ENCODE results near the gene TSHZ1. TPM values are rescaled to one million over a fixed set of nuclear protein-coding genes. Genes with fewer than 3 reads are reported as not detected.

Gene TSHZ1
- total RNA-seq, 2 donors from 2014 or later: 9.6 to 12.3 TPM

DNA sequence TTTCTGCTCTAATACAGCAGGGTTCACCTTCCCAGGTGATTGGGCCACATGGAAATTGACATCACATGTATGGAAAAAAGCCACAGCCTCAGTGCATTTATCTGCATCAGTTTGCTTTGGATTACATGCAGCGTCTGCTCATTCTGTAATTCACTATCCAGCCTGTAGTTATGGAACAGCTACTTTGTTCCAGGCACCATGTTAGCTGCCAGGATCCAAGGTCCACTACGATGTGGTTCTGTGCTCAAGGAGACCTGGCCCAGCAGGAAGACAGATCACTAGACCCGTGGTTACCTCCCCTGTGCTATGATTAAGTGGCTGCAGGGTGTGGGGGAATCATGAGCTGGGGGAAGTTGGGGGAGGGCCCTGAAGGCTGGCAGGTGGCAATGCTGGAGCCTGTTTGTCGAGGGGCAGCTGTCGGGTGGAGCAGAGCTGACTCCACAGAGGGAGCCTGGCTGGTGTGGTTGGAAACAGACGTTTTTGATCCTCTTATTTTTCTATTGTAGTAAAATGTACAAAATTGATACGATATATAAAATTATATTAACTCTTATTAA, 58.6 kb downstream of the TSHZ1 start:
- no peaks in the 10 kb centered on the region for H3K9me3 Mint-ChIP-seq
- no peak for ATAC-seq (replicated peaks)
- no peak overlapping the region for H3K4me3 Mint-ChIP-seq
- no peak overlapping the region for H3K27ac Mint-ChIP-seq
- peaks cover 11% of the 10 kb centered on the region for H3K4me1 Mint-ChIP-seq
- no peaks in the 10 kb centered on the region for H3K27me3 Mint-ChIP-seq
- H3K36me3 Mint-ChIP-seq (ENCODE audit: low read depth): no peaks in the 10 kb centered on the region

DNA sequence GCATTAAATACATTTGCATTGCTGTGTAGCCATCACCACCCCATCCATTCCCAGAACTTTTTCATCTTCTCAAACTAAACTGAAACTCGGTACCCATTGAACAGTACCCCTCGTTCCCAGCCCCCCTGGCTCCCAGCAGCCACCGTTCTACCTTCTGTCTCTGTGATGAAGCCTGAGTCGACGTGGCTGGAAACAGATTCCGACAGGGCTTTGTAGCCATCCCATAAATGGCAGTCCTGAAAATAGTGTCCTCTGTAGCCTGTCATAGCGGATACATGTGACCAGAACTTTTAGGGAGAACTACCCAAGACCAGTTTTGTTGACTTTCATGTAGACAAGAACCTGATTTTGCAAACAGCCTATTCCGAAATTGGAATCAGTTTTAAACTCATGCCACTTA, 59.1 kb downstream of the TSHZ1 start:
- no peaks in the 10 kb centered on the region for H3K9me3 Mint-ChIP-seq
- no peaks in the 10 kb centered on the region for H3K27me3 Mint-ChIP-seq
- H3K36me3 Mint-ChIP-seq (ENCODE audit: low read depth): no peaks in the 10 kb centered on the region
- H3K4me1 Mint-ChIP-seq: peaks cover 11% of the 10 kb centered on the region
- ATAC-seq (replicated peaks): no peak
- H3K27ac Mint-ChIP-seq: no peak overlapping the region
- no peak overlapping the region for H3K4me3 Mint-ChIP-seq

DNA sequence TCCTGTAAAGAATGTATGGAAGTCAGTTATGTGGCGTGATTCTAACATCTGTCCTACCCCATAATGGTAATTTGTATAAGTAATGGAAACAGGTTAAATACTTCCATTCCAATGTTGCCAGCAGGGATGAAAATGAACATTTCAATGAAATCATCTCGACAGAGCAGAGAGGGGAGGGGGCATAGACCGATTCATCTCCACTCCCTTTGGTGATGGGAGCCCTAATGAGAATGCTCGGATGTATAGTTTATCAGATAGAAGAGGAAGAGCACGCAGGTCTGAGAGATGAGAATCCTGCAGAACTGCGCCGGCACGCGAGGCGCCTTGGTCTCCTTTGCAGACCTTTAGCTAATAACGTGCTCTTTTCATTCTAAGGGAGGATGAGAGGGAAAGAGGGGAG, 61.4 kb downstream of the TSHZ1 start:
- H3K27ac Mint-ChIP-seq: no peak overlapping the region
- no peaks in the 10 kb centered on the region for H3K27me3 Mint-ChIP-seq
- H3K9me3 Mint-ChIP-seq: no peaks in the 10 kb centered on the region
- no peak overlapping the region for H3K4me3 Mint-ChIP-seq
- ATAC-seq (replicated peaks): no peak
- H3K4me1 Mint-ChIP-seq: peaks cover 17% of the 10 kb centered on the region
- no peaks in the 10 kb centered on the region for H3K36me3 Mint-ChIP-seq (ENCODE audit: low read depth)

DNA sequence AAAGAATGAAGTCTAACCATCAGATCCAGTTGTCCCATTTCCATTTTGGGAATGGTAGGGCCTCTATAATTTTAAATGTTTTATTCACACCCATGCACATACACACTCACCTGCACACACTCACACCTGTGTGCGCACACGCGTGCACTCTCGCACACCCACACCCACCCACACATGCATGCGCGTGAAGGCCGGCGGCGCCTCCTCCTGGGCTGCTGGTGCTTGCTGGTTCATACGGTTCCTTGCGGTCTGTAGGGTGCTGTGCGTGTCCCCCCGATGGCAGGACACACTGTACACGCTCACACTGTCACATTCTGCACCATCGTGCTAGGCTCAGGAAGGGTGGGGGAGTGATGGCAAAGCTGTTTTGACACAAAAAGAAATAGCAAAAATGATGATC, 63.2 kb downstream of the TSHZ1 start:
- no peak overlapping the region for H3K4me3 Mint-ChIP-seq
- no peaks in the 10 kb centered on the region for H3K9me3 Mint-ChIP-seq
- H3K4me1 Mint-ChIP-seq: peaks cover 14% of the 10 kb centered on the region
- no peaks in the 10 kb centered on the region for H3K36me3 Mint-ChIP-seq (ENCODE audit: low read depth)
- ATAC-seq (replicated peaks): no peak
- no peak overlapping the region for H3K27ac Mint-ChIP-seq
- no peaks in the 10 kb centered on the region for H3K27me3 Mint-ChIP-seq

DNA sequence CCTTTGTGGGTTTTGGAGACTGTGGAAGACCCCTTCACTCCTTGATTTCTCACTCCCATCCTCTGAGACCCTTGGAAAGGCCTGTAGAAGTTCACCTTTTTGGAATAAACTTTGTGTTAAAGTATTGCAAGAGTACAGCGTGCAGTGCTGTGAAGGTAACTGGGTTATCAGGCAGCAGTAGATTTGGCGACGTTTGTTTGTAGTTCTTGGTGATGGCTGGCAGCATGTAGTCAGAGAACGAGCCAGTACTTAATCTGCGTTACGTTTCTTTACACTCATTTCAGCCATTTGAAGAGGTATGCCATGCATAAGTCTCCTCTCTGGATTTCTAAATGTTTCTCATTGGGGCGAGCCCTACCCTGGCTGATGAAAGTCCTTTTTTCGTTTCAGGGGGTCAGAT, 64.6 kb downstream of the TSHZ1 start:
- peaks cover 14% of the 10 kb centered on the region for H3K4me1 Mint-ChIP-seq
- ATAC-seq (replicated peaks): no peak
- H3K36me3 Mint-ChIP-seq (ENCODE audit: low read depth): no peaks in the 10 kb centered on the region
- H3K9me3 Mint-ChIP-seq: no peaks in the 10 kb centered on the region
- H3K27me3 Mint-ChIP-seq: no peaks in the 10 kb centered on the region
- no peak overlapping the region for H3K27ac Mint-ChIP-seq
- no peak overlapping the region for H3K4me3 Mint-ChIP-seq

DNA sequence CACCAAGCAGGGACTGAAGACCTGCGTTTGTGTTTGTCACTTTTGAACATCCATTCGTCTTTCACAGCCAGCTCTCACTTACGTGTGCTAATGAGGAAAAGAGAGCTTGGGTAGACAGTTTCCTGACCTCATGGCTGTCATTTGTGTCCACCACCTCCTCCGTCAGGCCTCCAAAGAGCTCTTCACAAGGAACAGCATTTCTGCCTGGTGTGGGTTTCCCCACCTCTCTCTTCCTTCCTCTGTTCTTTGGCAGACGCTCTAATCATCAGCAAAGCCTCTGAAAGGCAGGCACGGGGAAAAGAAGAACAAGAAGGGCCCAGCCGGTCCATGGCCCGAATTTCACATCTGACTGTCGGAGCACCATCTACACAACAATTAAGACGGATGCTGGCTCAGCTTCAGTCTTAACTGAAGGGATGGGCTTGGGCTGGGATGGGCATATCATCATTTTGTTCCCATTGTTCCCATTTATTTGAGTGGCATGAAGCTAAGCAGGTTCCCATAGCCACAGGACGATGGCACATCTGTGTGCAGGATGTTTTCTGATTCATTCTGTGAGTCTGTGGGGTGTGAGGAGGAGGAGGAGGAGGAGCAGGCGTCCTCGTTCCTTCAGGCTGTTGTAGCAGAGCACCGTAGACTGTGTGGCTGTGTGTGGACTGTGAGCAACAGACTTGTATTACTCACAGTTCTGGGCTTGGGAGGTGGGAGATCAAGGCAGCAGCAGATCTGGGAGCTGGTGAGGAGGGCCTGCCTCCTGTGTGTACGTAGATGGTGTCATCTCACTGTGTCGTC, 66.4 kb downstream of the TSHZ1 start:
- peak; percentile 84 for ATAC-seq (replicated peaks)
- H3K36me3 Mint-ChIP-seq (ENCODE audit: low read depth): no peaks in the 10 kb centered on the region
- H3K27ac Mint-ChIP-seq: peak overlapping the region; percentile 72
- H3K27me3 Mint-ChIP-seq: no peaks in the 10 kb centered on the region
- H3K4me1 Mint-ChIP-seq: peaks cover 20% of the 10 kb centered on the region
- peak overlapping the region; percentile 45 for H3K4me3 Mint-ChIP-seq
- no peaks in the 10 kb centered on the region for H3K9me3 Mint-ChIP-seq

DNA sequence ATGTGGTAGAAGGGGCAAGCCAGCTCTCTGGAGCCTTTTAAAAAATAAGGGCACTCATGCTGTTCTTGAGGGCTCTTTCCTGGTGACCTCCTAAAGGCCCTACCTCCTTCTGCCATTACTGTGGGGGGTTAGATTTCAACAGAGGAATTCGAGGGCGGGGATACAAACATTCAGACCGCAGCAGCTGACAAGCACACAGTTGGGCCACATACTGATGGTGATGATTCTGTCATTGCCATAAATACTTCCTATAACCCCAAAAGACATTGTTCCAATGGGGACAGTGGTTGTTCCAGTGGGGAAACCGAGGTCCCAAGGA, 67.0 kb downstream of the TSHZ1 start:
- H3K27me3 Mint-ChIP-seq: no peaks in the 10 kb centered on the region
- peaks cover 19% of the 10 kb centered on the region for H3K4me1 Mint-ChIP-seq
- H3K36me3 Mint-ChIP-seq (ENCODE audit: low read depth): no peaks in the 10 kb centered on the region
- no peak overlapping the region for H3K4me3 Mint-ChIP-seq
- no peaks in the 10 kb centered on the region for H3K9me3 Mint-ChIP-seq
- ATAC-seq (replicated peaks): no peak
- peak overlapping the region; percentile 72 for H3K27ac Mint-ChIP-seq

DNA sequence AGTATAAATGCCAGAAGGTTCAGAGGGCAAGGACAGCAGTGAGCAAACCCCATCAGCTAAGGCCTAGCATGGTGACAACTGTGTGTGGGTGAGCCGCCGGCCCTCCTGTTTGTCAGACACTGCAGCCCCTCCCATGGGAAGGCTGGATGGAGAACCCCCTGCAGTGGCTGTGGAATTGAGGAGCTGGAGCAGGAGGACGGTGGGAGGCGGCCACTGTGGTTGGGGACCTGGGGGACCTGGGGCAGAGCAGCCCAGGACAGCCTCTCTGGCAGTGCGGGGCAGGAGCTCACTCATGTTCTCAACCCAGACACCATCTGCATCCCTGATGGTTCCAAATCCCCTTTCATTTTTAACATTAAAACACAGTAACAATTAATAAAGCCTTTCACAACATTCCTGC, 68.8 kb downstream of the TSHZ1 start:
- no peaks in the 10 kb centered on the region for H3K27me3 Mint-ChIP-seq

DNA sequence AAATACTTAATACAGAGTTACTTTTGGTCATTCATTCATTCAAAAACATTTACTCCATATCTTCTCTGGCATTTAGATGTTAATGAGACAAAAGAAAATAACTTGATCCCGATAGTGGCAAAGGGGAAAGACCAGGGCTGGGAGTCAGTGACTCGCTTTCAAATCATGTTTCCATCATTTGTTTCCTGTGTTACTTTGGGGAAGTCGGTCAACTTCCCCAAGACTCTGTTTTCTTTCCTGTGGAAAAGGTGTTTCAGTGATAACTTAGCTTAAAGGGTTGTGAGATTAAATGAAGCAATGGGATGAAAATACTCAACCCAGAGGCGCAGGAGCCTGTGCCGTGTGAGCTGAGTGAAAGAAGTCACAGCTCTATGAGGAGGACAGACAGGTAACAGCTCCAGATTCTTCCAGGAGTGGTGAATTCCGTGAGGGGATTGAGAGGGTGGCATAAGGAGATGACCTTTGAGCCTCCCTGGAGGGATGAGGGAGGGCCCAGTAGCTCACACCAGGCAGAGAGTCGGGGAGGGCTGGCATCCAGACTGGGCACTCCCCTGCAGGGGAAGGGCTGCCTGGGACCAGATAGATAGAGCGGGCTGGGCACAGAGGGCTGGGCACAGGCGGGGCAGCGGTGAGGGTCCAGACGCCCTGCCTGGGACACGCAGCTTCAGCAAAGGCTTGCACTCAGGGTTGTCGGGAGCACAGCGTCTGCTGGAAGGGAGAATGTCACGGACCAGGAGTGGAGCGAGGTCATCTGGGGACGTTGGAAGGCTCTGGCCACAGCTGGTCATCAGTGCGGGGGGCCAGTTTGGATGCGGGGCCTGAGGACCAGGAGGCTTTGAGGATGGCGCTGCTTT, 70.1 kb downstream of the TSHZ1 start:
- Mint-ChIP-seq H3K36me3 (ENCODE audit: low read depth) (peaks cover 7% of the 10 kb centered on the region), H3K9me3 (no peaks in the 10 kb centered on the region), H3K27ac (peak overlapping the region; percentile 20), H3K4me3 (no peak overlapping the region), H3K27me3 (no peaks in the 10 kb centered on the region), H3K4me1 (peaks cover 15% of the 10 kb centered on the region)
- ATAC-seq (replicated peaks): no peak

More for the DNA sequence above, 68.8 kb downstream of the TSHZ1 start:
- no peak overlapping the region for H3K4me3 Mint-ChIP-seq
- no peaks in the 10 kb centered on the region for H3K36me3 Mint-ChIP-seq (ENCODE audit: low read depth)
- H3K4me1 Mint-ChIP-seq: peaks cover 19% of the 10 kb centered on the region
- H3K9me3 Mint-ChIP-seq: no peaks in the 10 kb centered on the region
- H3K27ac Mint-ChIP-seq: no peak overlapping the region
- ATAC-seq (replicated peaks): no peak

DNA sequence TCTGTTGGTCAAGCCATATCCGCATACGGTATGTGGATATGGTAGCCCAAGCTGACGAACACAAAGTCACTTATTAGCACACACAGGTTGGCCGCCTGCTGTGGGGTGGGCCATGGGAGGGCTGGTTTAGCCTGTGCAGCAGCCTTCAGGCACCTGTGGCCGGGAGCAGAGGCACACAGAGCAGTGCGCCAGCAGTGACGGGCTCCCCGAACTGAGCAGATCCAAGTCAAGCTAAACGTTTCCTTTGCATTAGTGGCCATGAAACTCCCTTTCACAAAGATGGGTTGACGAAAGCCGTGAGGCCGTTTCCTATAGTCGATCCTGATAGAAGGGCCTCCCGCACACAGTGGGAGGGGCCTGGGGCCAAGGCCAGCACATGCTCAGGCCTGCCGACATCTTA, 72.1 kb downstream of the TSHZ1 start:
- Mint-ChIP-seq H3K4me1 (peaks cover 10% of the 10 kb centered on the region), H3K27me3 (no peaks in the 10 kb centered on the region), H3K27ac (no peak overlapping the region), H3K4me3 (no peak overlapping the region), H3K36me3 (ENCODE audit: low read depth) (peaks cover 27% of the 10 kb centered on the region), H3K9me3 (no peaks in the 10 kb centered on the region)
- ATAC-seq (replicated peaks): no peak

DNA sequence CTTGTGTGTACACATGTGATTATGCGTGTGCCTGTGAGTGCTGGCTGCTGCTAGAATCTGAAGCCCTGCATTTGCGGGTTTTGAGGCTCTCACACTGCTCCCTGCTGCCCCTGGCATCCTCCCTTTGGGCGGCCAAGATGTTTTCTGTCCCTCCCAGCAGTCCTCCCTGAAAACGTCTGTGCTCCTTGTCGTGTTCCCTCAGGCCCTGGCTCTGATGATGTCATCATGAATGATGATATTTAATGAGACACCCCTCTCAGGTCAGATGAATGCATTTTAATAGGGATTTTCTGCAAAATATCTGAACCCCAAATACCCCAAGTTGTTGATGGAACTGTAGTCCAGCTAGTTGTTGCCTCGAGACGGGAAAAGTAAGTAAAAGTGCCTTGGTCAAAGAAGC, 73.1 kb downstream of the TSHZ1 start:
- ATAC-seq (replicated peaks): no peak
- Mint-ChIP-seq H3K4me1 (peaks cover 10% of the 10 kb centered on the region), H3K4me3 (no peak overlapping the region), H3K27ac (peak overlapping the region; percentile 24), H3K9me3 (no peaks in the 10 kb centered on the region), H3K27me3 (no peaks in the 10 kb centered on the region), H3K36me3 (ENCODE audit: low read depth) (peaks cover 31% of the 10 kb centered on the region)

DNA sequence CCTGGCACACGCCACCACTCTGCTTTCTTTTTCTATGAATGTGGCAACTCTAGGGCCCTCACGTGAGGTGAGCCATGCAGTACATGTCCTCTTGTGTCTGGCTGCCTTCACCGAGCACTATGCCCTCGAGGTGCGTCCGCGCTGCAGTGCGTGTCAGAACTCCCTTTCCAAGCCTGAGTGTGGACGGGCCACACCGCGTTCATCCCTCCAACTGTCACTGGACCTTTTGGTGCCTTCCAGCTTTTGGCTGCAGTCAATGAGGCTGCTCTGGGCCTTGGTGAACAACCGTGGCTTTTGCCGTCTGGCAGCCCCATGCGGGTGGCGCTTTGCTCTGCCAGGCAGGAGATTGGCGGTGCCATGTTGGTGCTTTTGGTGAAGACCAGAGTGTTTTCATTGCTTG, 74.0 kb downstream of the TSHZ1 start:
- peaks cover 10% of the 10 kb centered on the region for H3K4me1 Mint-ChIP-seq
- ATAC-seq (replicated peaks): no peak
- no peak overlapping the region for H3K27ac Mint-ChIP-seq
- no peaks in the 10 kb centered on the region for H3K9me3 Mint-ChIP-seq
- H3K4me3 Mint-ChIP-seq: no peak overlapping the region
- H3K36me3 Mint-ChIP-seq (ENCODE audit: low read depth): peaks cover 38% of the 10 kb centered on the region
- H3K27me3 Mint-ChIP-seq: no peaks in the 10 kb centered on the region

DNA sequence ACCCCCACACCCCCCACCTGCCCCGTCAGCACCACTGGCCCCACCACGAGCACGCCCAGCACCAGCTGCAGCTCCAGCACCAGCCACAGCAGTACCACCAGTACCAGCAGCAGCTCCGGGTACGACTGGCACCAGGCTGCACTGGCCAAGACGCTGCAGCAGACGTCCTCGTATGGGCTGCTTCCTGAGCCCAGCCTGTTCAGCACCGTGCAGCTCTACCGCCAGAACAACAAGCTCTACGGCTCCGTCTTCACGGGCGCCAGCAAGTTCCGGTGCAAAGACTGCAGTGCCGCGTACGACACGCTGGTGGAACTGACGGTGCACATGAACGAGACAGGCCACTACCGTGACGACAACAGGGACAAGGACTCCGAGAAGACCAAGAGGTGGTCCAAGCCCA, 75.3 kb downstream of the TSHZ1 start:
- no peak for ATAC-seq (replicated peaks)
- Mint-ChIP-seq H3K27ac (no peak overlapping the region), H3K27me3 (no peaks in the 10 kb centered on the region), H3K36me3 (ENCODE audit: low read depth) (peaks cover 38% of the 10 kb centered on the region), H3K9me3 (no peaks in the 10 kb centered on the region), H3K4me1 (peaks cover 6% of the 10 kb centered on the region), H3K4me3 (no peak overlapping the region)

DNA sequence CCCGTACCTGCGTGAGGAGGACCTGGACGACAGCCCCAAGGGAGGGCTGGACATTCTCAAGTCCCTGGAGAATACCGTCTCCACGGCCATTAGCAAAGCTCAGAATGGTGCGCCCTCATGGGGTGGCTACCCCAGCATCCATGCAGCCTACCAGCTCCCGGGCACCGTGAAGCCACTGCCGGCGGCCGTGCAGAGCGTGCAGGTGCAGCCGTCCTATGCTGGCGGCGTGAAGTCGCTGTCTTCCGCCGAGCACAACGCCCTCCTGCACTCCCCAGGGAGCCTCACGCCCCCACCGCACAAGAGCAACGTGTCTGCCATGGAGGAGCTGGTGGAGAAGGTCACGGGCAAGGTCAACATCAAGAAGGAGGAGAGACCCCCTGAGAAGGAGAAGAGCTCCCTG, 76.4 kb downstream of the TSHZ1 start:
- ATAC-seq (replicated peaks): no peak
- no peaks in the 10 kb centered on the region for H3K27me3 Mint-ChIP-seq
- no peaks in the 10 kb centered on the region for H3K4me1 Mint-ChIP-seq
- H3K27ac Mint-ChIP-seq: no peak overlapping the region
- H3K36me3 Mint-ChIP-seq (ENCODE audit: low read depth): peaks cover 38% of the 10 kb centered on the region
- H3K9me3 Mint-ChIP-seq: no peaks in the 10 kb centered on the region
- no peak overlapping the region for H3K4me3 Mint-ChIP-seq

DNA sequence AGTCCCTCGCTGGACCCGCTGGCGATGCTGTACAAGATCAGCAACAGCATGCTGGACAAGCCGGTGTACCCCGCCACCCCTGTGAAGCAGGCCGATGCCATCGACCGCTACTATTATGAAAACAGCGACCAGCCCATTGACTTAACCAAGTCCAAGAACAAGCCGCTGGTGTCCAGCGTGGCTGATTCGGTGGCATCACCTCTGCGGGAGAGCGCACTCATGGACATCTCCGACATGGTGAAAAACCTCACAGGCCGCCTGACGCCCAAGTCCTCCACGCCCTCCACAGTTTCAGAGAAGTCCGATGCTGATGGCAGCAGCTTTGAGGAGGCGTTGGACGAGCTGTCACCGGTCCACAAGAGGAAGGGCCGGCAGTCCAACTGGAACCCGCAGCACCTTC, 77.1 kb downstream of the TSHZ1 start:
- H3K27ac Mint-ChIP-seq: no peak overlapping the region
- H3K27me3 Mint-ChIP-seq: no peaks in the 10 kb centered on the region
- H3K4me1 Mint-ChIP-seq: no peaks in the 10 kb centered on the region

More for the DNA sequence above, 77.1 kb downstream of the TSHZ1 start:
- H3K4me3 Mint-ChIP-seq: no peak overlapping the region
- ATAC-seq (replicated peaks): no peak
- H3K9me3 Mint-ChIP-seq: no peaks in the 10 kb centered on the region
- peaks cover 38% of the 10 kb centered on the region for H3K36me3 Mint-ChIP-seq (ENCODE audit: low read depth)

All from activated T-helper 17 cell treated with anti-CD3 and anti-CD28 coated beads, Interleukin-2, amount 50 U/mL, for 72 hours (primary cell).